ENCODE measurements around the gene SAMMSON.

- TF ChIP-seq USF2 (CRISPR knock-in tag; IDR thresholded peaks at IDR 0.05) (no peak), JUN (IDR thresholded peaks at IDR 0.05; ENCODE audit: borderline replicate concordance, low read depth, low read length) (no peak), JUN (CRISPR knock-in tag; IDR thresholded peaks at IDR 0.05; ENCODE audit: borderline replicate concordance) (no peak), POLR2AphosphoS5 (IDR thresholded peaks at IDR 0.05; ENCODE audit: control insufficient read depth, insufficient read depth, low read depth, low read length) (no peak), EP300 (IDR thresholded peaks at IDR 0.05; ENCODE audit: low read length) (no peak), ZC3H11A (IDR thresholded peaks at IDR 0.05; ENCODE audit: low read depth, low read length) (no peak), HDAC1 (IDR thresholded peaks at IDR 0.05) (no peak), CTCF (IDR thresholded peaks at IDR 0.05 in 2 of 3, conservative IDR thresholded peaks at IDR 0.05 in 1 of 3; ENCODE audit: insufficient read depth in 2 of 3, low read depth in 1 of 3, low read length in 3 of 3) (no peak)
- TF ChIP-seq, protein P1, sequence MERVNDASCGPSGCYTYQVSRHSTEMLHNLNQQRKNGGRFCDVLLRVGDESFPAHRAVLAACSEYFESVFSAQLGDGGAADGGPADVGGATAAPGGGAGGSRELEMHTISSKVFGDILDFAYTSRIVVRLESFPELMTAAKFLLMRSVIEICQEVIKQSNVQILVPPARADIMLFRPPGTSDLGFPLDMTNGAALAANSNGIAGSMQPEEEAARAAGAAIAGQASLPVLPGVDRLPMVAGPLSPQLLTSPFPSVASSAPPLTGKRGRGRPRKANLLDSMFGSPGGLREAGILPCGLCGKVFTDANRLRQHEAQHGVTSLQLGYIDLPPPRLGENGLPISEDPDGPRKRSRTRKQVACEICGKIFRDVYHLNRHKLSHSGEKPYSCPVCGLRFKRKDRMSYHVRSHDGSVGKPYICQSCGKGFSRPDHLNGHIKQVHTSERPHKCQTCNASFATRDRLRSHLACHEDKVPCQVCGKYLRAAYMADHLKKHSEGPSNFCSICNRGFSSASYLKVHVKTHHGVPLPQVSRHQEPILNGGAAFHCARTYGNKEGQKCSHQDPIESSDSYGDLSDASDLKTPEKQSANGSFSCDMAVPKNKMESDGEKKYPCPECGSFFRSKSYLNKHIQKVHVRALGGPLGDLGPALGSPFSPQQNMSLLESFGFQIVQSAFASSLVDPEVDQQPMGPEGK (CRISPR knock-in tag; IDR thresholded peaks at IDR 0.05; ENCODE audit: borderline replicate concordance) = no peak
Measured at GRCh38 chr3:69963643-69964042, 35.9 kb upstream of the SAMMSON start.

Measured in K562 (cell line).